Measurements from ENCODE around the gene AOC3.

The AOC3 gene, protein sequence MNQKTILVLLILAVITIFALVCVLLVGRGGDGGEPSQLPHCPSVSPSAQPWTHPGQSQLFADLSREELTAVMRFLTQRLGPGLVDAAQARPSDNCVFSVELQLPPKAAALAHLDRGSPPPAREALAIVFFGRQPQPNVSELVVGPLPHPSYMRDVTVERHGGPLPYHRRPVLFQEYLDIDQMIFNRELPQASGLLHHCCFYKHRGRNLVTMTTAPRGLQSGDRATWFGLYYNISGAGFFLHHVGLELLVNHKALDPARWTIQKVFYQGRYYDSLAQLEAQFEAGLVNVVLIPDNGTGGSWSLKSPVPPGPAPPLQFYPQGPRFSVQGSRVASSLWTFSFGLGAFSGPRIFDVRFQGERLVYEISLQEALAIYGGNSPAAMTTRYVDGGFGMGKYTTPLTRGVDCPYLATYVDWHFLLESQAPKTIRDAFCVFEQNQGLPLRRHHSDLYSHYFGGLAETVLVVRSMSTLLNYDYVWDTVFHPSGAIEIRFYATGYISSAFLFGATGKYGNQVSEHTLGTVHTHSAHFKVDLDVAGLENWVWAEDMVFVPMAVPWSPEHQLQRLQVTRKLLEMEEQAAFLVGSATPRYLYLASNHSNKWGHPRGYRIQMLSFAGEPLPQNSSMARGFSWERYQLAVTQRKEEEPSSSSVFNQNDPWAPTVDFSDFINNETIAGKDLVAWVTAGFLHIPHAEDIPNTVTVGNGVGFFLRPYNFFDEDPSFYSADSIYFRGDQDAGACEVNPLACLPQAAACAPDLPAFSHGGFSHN

DNA sequence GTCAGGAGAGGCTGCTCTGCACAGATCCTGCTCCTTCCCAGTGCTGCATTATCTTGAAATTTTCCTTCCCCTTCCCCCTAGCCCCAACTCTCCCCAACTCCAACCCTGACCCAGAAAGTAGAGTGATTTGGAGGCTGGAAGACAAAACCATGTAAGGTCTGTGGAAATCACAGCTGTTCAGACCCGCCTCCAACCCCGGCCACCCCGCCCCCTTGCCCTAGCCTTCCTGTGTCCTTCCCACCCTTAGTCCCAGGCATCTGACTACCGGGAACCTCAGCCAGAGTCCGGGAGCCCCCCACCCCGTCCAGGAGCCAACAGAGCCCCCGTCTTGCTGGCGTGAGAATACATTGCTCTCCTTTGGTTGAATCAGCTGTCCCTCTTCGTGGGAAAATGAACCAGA is at the start of gene AOC3:
TSS of gene AOC3 (plus strand) at position 246 of the 400 bp plus-strand sequence. CDS start at position 391, 145 bp downstream.
- no peak for DNase-seq

DNA sequence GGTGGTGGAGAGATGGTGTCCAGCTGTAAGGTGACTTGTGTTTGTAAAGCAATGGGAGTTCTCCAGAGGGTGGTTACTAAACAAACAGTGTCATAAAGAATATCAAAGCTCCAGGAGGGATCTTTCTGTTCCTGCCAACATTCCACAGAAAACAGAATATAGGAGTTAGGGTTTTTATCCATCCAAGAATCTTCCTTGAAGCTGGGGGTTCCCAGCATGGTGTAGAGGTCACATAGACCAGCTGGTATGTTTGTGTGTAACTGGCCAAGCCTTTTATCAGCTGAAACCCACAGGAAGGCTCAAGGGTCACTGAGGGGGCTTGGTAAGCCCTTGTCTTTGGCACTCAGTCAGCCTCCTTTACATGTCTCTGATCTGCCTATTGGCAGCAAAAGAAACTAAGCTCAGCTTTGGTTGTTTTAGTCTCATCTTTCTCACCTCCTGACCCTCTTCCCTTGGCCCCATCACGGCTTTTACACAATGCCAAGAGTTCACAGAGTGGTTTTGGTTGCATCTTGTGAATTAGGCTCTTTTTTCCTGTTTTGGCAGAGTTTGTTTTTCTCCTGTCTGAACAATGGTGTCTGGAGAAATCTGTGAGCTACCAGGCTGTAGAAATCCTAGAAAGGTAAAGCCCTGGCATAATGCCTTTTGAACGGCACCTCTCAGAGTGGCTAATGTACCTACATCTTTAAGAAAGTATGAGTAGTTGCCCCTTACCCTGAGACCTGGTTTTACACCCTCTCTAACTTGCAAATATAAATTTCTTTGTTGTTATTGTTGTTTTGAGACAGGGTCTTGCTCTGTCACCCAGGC is 47.7 kb upstream of the AOC3 start:
- DNase-seq, result no peak

DNA sequence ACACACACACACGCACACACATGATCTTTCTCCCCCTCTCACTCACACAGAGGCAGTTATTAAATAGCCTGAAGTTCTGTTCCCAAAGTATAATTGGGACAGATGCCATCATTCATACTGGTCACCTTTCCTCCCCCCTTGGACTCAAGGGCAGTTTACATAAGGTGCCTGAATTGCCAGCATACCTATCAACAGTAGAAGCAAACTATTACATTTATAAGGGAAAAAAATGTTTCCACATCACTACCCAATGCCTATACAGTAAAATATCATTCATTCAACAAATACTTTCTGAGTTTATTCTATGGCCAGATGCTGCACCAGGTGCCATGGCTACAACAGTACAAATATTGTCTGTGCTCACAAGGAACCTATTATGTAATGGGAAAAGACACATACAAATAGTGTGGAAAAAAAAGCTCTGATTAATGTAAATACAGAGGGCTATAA is 46.1 kb upstream of the AOC3 start:
- no peak for DNase-seq

DNA sequence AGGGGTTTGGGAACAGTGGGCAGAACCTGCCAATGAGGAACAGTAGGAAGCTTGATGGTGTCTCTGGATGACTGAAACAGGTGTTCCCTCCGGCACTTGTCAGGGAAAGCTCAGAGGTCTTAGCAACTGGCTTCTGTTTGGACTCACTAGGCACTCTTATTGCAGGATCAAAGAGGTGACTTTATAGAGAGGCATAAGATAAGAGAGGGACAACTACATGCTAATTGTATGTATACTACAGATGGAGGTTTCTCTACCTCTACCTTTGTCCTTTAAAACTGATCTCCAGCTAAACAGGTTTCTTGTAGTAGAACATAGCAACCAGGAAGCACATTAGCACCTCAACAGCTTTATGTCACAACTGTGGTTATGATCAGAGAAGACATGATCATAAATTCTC is 44.8 kb upstream of the AOC3 start:
- DNase-seq, result no peak

DNA sequence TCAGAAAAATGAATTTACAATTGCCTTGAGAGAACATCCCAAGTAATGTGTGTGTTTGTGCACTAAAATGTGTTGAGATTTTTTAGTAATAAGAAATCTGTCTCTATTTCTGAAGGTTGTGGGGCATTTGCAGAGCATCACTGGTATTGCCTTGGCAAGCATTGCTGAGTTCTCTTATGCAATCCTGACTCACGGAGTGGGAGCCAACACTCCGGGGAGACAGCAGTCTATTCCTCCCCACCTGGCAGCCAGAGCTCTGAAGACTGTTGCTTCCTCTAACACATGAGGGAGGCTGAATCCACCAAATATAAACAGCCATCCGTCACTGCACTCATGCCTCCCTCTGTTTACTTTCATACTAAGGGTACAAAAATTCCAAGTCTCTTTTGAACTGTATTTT is 41.7 kb upstream of the AOC3 start:
- no peak for DNase-seq

DNA sequence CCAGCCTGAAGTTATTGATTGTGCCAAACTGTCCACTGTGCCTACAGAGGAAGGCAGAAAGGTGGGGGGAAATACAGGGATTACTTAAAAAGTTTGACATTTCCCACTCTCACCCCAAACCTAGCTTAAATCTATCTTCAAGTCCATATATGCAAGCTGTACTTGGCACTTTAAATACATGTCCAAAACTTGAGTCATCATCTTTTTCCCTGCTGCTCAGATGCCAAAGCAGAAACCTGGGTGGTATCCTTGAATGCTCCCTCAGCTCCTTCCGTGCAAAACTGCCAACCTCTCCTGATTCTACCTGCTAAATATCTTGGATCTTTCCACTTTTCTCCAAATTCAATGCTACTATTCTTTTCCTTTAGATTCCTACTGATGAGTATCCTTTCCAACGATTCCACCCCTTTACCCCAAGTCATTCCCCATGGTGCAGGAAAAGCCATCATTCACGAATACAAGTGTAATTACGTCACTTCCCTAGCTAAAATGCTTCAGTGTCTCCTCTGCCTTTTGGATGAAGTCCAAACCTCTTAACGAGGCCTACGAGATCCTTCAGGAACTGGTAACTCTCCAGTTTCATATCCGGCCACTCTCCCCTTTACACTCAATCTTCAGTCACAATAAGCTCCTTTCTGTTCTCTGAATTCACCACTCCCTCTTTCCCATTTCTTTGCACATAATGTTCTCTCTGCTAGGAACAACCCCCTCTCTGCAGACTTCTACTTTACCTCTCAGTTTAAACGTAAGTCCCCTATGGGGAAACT is 36.2 kb upstream of the AOC3 start:
- DNase-seq, result no peak

DNA sequence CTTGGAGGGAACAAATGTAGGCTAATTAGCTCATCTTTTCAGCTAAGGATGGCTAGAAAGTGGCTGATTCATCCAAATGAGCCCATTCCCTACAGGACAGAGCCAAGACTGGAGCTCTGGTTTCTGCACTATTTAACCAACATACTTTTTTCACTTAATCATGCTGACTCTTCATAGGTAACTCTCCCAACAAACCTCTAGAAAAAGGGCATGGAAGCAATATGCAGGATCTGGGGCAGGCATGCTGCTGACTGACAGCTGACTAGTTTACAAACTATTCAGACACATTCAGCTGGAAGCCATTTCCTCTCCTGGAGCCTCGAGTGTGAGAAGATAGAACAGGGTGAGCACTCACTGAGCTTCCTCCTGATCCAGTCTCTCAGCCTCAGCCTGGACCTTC is 33.1 kb upstream of the AOC3 start:
- DNase-seq, result no peak

DNA sequence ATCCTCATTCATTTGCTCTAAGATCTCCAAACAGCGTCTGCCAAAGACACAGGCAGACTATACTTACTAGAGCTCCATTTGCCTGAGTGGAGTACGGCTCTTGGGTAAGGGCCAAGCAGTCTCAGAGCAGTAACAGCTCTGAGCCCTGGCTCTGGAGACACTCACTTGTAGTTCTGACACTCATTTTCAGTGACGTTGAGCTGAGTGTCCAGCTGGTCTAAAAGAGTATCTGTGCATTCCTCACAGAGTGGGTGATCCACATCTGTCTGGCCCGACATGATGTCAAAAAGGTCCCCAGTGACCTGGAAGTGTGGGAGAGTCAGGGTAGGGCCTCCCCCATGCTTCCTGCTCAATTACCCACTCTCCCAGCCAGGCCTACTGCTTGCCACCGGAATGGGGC is 32.6 kb upstream of the AOC3 start:
- no peak for DNase-seq

DNA sequence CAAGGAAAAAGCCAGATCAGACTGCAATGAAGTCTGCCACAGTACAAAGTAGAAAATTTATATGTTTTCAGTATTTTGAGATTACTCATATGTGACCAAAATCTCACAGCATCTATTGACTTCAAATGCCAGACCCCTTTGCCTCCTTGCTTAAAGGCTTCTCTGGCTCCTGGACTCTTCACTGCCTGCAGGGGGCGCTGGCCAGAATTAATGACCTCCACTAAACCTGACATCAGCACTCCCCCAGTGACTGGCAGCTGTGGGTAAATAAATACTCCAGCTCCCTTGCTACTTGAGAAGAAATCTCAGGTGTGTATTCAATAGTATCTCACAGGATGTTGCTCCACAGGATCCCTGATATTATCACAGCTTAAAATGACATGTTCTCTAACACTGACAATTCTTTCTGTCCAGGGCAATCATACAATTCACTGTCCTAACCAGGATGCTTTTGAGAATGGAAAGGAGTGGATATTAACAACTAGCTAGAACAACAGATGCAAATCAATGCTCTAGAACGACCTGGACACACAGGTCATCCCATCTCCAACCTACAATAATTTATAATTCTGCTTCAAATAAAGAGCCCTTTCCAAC is 31.0 kb upstream of the AOC3 start:
- DNase-seq, result peak; percentile 30

DNA sequence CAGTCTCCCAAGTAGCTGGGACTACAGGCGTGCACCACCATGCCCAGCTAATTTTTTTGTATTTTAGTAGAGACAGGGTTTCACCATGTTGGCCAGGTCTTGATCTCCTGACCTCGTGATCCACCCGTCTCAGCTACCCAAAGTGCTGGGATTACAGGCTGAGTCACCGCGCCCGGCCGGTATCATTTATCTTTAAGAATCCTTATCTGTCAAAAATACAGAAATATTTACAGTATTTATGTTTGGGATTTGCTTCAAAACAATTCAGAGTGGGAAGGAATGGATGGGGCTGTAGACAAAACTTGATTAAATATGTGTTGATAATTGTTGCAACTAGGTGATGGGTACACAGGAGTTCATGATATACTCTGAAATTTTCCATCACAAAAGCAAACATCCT is 29.8 kb upstream of the AOC3 start:
- DNase-seq, result no peak

DNA sequence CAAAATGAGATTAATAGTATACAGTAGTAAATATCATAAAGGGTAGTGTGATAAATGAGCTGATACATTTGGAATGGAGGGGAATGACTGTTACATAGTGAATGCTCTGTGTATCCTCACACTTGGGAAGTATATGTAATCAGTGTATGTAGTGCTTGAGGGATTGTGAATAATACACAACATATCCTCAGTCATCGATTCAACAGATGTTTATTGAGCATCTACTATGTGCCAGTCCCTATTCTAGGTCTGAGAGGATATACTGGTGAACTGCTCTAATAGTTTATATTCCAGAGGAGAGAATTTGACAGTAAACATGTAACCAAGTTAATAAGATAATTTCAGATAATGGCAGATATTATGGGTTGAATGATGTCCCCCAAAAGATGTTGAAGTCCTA is 23.5 kb upstream of the AOC3 start:
- DNase-seq, result no peak

DNA sequence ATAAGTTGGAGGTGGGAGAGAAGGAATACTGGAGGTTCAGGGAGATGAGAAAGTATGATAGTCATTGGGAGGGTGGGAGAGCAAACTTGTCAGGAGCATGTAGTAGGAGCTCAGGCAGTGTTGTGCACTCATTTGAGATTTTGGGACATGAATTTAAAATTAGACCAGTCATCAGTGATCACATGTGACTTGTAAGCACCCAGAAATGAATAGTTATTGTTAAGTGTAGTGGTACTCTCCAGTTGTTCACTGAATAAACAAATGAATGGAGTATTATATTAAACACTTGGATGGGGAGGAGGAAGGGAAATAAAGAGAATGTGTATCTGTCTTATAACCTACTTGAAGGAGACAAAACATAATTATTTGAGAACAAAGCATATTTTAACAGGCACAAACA is 20.0 kb upstream of the AOC3 start:
- no peak for DNase-seq

DNA sequence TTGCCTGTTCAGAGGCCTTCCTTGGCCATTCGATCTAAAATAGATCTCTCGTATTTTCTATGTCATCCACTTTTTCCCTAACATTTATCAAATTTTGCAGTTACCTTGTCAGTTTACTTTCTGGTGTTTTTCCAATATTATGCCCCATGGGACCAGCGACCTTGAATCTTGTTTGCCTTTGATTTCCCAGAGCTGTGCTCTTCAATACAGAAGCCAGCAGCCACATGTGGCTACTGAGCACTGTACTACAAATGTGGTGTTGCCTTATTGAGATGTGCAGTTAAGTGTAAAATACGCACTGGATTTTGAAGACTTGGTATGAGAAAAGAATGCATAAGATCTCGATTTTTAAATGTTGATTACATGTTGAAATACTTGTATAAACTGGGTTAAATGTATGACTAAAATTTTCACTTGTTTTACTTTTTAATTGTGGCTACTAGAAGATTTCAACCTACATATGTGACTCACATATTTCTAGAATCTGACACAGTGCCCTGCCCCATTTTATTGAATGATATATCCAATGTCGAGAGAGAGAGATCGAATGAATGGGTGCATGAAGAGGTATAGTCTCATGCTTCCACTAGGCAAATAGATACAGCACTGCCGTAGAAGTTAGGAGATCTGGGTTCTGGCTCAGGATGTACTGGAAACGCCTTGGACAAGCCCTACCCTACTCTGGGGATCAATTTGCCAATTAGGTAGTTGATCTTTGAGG is 18.6 kb upstream of the AOC3 start:
- no peak for DNase-seq

DNA sequence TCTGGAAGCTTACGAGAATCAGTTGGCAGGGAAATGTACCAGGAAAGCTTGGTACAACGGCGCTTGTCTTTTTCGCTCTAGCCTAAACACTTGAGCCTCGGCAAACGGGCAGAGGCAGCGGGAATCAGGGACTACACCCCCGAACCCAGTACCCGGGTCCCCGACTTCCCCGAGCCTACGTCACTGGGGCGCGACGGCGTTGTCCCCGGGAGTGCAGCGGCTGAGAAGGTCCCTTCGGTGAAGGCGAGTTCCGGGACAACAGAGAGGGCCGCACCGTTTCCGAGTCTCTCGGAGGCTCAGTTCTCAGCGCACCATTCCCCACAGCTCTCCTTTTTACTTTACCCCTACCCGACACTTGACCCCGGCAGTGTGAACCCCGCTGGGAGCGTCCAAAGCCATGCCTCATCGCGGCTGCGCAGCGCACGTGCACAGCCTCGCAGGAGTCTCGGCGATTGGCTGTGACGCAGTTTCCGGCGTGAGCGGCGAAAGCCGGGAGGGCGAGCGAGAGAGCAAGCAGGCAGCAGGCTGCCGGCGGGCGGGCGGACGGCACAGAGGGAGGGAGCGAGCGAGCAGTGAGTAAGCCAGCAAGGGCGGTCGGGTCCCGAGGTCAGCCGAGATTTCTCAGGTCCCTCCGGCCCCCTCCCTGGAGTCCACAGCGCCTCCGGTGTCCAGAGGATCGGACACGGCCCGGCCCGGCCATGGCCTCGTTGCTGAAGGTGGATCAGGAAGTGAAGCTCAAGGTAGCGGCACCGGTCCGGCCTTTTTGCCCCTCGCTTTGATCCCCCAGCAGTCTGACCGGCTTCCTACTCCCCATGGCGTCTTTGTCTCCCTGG is 17.8 kb upstream of the AOC3 start, which contains the start of gene PSME3:
TSS of gene PSME3 (plus strand) at position 464 of the 833 bp plus-strand sequence. CDS start at position 699, 235 bp downstream.
- DNase-seq, result peak; percentile 63

DNA sequence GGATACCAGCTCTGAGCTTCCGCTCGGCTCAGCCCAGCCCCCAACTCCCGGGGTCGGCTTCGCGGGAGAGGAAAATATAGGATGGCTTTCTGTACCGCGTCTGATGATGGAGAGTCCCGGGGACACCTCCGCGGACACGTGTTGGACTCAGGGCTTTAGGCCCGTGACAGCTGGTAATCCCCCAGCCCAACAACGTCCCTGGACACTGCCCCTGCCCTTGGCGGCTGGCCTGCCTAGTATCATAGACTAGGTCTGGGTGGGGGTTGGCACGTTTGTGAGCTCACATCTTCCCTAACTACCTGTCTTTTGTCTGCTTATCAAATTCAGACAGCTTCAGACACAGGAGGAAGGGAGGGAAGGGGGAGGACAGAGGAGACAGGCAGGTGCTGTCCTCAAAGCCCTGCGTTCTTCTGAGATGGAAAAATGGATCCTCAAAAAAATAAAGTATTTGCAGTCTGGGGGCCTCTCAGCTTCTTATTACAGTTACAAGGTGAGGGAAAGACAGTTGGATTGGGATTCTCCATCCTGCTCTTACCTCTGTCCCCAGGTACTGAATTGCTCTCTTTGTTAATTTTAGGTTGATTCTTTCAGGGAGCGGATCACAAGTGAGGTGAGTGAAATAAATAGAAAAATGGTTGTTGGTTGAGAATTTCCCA is 17.1 kb upstream of the AOC3 start:
- no peak for DNase-seq

DNA sequence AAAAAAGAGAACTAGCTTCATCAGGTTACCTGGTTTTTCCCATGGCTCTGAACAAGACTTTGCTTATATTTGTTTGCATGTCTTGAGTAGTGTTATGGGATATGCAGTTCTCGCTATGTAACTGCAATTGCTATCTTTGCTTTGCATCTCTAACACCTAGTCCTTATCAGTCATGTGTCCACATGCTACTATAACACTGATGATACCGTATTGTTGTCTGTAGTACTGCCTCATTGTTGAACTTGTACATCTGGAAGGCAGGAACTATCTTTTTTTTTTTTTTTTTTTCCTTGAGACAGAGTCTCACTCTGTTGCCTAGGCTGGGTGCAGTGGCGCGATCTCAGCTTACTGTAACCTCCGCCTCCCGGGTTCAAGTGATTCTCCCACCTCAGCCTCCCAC is 15.3 kb upstream of the AOC3 start:
- no peak for DNase-seq

DNA sequence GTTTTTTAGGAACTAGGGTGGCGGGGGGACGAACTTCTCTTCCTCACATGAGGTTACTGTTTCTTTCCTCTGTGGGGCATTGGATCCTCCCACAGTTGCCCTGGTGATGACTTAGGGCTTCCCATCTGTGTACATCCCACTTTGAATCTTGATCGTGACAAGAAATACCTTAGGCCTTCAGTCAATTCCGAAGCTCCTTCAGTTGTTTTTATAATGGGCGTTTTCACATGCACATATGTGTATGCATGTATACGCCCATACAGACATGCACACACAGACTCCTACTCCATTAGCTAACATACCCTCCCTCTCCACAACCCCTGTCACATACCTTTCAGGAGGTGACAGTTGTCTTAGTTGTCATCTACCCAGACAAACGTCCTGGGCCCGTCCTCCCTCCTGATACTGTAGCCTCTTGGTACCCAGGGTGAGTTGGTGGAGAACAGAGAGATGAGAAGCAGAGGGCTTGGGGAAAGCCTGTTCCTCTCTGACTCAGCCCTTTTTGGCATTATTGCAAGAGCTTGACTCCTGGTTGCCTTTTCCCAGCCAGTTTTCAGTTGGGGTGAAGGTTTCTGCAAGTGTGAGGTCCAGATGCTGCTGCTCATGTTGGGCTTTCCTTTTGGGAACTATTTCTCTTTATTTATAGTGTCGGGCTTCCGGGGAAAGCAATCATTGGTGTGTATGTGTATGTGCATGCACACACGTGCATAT is 8.9 kb upstream of the AOC3 start:
- no peak for DNase-seq

DNA sequence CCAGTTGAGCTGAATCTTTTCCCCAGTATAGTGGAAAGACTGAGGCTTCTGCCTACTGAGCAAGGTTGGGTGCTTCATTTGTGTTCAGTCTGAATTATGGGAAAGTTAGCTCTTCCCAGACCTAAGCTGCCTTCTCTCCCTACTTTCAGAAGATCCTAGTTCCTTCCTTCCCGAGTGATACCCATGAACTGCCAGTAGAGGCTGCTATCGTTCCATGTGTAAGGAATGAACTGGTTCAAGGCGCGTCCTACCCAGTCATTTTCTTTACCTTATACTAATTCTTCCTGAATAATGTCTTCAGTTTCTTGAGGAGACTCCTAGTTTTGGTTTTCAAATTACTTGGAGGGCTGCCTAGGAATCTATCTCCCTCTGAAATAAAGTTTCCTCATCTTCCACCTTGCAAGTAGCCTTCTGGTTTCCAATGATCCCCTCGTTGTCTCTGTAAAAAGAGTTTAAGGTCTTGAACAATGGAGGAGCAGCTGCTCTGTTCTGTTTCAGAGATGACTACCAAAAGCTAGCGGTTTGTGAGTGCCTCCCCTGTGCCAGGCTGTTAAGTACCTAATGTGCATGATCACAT is 7.6 kb upstream of the AOC3 start:
- DNase-seq, result no peak

DNA sequence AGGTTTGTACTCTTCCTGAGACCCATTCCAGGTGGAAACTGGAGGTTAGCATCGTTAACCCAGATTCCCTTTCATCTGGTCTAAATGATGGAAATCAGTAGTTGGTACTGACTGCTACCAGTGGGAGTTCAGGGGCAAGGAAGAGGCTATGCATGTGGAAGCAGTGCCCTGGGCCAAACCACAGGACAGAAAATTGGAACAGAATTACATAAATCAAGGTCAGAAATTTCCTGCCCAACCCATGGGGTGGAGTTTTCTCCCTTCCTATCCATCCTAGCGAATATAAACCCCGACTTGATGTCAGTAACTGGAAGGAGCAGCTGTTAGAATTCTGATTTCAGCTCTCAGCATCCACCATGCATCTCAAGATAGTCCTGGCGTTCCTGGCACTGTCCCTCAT is 6.7 kb upstream of the AOC3 start, which contains the start of gene AOC2:
TSS of gene AOC2 (plus strand) at position 310 of the 400 bp plus-strand sequence. CDS start at position 357, 47 bp downstream.
- no peak for DNase-seq
